22Rv1 (cell line): ENCODE results near the gene TPRG1L.

Experiments used
- CTCF ChIP-seq: fragments of 450-650 bp; IDR thresholded peaks from 2 replicates; pipeline ENCODE4 v1.5.1; 2017; ENCODE audit warnings: mild to moderate bottlenecking
- ZFX ChIP-seq: fragments of 450-650 bp; IDR thresholded peaks from 2 replicates; pipeline ENCODE4 v1.6.1; 2017; ENCODE audit warnings: antibody characterized with exemption, borderline replicate concordance

GRCh38 chr1:3603156-3603555 is 21.7 kb upstream of the TPRG1L start:
- TF ChIP-seq CTCF (no peak), ZFX (no peak)
